ENCODE results near the gene SNX19.

DNA sequence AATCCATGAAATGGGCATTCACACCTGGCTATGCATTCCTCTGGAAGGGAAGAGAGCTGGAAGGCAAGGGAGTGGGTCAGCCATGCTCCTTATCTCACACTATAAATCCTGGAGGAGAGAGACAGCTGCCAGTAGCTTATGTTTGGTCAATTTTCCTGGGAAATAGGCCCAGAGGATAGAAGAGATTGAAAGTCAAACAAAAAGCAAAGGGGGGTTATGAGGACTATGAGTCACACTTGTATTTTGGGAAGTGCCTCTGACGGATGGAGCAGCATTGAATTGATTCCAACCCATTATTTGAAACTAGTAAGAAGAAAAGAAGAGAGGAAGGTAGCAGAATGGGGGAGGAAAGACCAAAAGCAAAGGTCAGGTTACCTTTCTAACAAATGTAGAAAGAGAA lies 25.0 kb downstream of the SNX19 start:
- no peak for TF ChIP-seq POLR2A (IDR thresholded peaks at IDR 0.05)
- no peak for TF ChIP-seq CTCF (IDR thresholded peaks at IDR 0.05)
- TF ChIP-seq POLR2AphosphoS5 (IDR thresholded peaks at IDR 0.05) = no peak
